ENCODE results near the gene SNCG. TPM values are rescaled to one million over a fixed set of nuclear protein-coding genes. Genes with fewer than 3 reads are reported as not detected.

SNCG gene
- polyA plus RNA-seq, 1 donor from 2014 or later: 6.1 TPM

DNA sequence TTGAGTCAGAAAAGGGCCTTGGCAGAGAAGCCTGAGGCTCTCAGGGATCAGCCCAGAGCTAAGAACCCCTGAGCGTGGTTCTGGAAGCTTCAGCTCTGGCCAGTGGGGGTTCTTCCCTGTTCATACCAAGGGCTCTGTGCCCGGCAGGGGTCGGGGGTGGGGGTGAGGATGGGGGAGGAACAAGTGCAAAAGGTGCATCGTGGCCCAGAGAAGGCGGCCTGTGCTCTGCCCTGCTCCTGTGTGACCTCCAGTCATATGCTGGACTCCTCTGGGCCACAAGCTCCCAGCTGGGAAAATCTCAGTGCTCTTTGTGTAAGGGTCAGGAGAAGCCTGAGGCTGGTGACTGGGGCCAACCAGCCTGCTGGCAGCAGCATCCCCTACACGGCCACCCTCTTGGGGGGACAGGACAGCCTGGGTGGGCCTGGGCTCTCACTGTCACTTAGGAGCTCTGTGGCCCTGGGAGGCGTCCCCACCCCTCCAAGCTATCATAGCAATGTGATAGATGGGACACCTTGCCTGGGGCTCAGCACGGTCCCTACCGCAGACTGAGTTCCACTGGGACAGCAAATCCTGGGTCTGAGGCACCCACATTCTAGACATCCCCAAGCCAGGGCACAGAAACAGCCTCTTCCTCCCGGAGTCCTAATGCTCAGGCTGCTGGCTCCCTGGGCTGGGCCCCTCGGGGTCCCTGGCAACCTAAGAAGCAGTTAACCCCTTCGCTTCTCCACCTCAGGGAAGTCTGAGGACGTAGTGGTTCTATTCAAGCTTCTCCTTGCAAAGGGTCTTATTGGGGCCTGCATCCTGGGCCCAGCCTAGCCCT, 3.5 kb upstream of the SNCG start:
- Histone ChIP-seq H3K4me2 (ENCODE audit: low read length) (no peak overlapping the region), H3K36me3 (ENCODE audit: insufficient read depth, low read length) (no peaks in the 10 kb centered on the region), H3K79me2 (replicated peaks; ENCODE audit: insufficient read depth, low read length) (no peaks in the 10 kb centered on the region), H3K27me3 (ENCODE audit: insufficient read depth, low read depth, low read length) (no peaks in the 10 kb centered on the region), H2AFZ (ENCODE audit: low read depth, low read length) (no peak overlapping the region), H3K9me2 (ENCODE audit: insufficient read depth, low read length) (no peaks in the 10 kb centered on the region), H3K9ac (ENCODE audit: low read length) (peak overlapping the region; percentile 12), H3F3A (ENCODE audit: insufficient read depth, low read length, poor library complexity, severe bottlenecking) (no peaks in the 10 kb centered on the region), H3K9me3 (ENCODE audit: low read length) (no peaks in the 10 kb centered on the region), H3K4me3 (ENCODE audit: low read length) (peak overlapping the region; percentile 15), H4K20me1 (ENCODE audit: insufficient read depth) (no peaks in the 10 kb centered on the region), H3K27ac (ENCODE audit: low read length) (peak overlapping the region; percentile 37)
- TF ChIP-seq, protein P1, sequence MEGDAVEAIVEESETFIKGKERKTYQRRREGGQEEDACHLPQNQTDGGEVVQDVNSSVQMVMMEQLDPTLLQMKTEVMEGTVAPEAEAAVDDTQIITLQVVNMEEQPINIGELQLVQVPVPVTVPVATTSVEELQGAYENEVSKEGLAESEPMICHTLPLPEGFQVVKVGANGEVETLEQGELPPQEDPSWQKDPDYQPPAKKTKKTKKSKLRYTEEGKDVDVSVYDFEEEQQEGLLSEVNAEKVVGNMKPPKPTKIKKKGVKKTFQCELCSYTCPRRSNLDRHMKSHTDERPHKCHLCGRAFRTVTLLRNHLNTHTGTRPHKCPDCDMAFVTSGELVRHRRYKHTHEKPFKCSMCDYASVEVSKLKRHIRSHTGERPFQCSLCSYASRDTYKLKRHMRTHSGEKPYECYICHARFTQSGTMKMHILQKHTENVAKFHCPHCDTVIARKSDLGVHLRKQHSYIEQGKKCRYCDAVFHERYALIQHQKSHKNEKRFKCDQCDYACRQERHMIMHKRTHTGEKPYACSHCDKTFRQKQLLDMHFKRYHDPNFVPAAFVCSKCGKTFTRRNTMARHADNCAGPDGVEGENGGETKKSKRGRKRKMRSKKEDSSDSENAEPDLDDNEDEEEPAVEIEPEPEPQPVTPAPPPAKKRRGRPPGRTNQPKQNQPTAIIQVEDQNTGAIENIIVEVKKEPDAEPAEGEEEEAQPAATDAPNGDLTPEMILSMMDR (IDR thresholded peaks at IDR 0.05; ENCODE audit: poor library complexity, severe bottlenecking): no peak
- TF ChIP-seq MXI1 (conservative IDR thresholded peaks at IDR 0.05; ENCODE audit: poor library complexity, severe bottlenecking): no peak
- TF ChIP-seq RAD21 (conservative IDR thresholded peaks at IDR 0.05): no peak
- no peak for TF ChIP-seq EZH2 (IDR thresholded peaks at IDR 0.05; ENCODE audit: borderline replicate concordance, insufficient read depth, low read length, poor library complexity, severe bottlenecking)
- TF ChIP-seq EP300 (conservative IDR thresholded peaks at IDR 0.05; ENCODE audit: poor library complexity, severe bottlenecking): no peak
- no peak for TF ChIP-seq SMC3 (conservative IDR thresholded peaks at IDR 0.05; ENCODE audit: poor library complexity)
- TF ChIP-seq, protein P2, sequence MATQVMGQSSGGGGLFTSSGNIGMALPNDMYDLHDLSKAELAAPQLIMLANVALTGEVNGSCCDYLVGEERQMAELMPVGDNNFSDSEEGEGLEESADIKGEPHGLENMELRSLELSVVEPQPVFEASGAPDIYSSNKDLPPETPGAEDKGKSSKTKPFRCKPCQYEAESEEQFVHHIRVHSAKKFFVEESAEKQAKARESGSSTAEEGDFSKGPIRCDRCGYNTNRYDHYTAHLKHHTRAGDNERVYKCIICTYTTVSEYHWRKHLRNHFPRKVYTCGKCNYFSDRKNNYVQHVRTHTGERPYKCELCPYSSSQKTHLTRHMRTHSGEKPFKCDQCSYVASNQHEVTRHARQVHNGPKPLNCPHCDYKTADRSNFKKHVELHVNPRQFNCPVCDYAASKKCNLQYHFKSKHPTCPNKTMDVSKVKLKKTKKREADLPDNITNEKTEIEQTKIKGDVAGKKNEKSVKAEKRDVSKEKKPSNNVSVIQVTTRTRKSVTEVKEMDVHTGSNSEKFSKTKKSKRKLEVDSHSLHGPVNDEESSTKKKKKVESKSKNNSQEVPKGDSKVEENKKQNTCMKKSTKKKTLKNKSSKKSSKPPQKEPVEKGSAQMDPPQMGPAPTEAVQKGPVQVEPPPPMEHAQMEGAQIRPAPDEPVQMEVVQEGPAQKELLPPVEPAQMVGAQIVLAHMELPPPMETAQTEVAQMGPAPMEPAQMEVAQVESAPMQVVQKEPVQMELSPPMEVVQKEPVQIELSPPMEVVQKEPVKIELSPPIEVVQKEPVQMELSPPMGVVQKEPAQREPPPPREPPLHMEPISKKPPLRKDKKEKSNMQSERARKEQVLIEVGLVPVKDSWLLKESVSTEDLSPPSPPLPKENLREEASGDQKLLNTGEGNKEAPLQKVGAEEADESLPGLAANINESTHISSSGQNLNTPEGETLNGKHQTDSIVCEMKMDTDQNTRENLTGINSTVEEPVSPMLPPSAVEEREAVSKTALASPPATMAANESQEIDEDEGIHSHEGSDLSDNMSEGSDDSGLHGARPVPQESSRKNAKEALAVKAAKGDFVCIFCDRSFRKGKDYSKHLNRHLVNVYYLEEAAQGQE (IDR thresholded peaks at IDR 0.05; ENCODE audit: borderline replicate concordance): no peak
- no peak for TF ChIP-seq TAF1 (IDR thresholded peaks at IDR 0.05; ENCODE audit: low read depth)
- TF ChIP-seq POLR2AphosphoS5 (IDR thresholded peaks at IDR 0.05): no peak

DNA sequence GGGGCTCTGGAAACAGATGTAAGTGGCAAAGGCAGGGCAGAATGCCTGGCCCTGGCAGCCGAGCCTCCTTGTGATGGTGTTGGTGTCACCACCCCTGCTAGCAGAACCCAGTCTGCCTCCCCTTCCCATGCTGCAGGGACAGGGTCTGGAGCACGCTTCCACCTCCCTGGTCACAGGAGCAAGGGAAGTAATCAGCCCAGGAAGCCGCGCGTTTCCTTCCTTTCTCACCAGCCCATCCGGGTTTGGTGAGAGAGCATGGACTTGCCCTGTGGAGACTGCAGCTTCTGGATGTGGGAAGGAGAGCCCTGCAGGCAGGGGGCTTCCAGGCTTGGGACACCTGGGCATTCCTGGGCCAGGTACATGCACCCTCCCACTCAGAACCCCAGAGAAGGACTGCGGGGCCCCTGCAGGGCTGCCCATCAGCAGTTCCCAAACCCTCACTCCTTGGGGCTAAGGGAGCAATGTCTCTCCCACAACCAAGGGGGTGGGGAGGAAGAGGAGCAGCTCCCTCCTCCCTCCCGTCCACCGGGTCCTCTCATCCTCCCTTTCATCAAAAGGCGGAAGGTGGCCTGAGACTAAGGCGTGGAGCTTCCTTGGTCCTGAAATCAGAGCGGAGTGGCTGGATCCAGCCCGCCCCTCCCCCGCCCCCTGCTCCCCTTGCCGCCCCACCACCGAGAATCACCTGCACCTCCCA, 2.8 kb upstream of the SNCG start:
- no peaks in the 10 kb centered on the region for H3K9me2 ChIP-seq (ENCODE audit: insufficient read depth, low read length)

More for the DNA sequence above, 2.8 kb upstream of the SNCG start:
- Histone ChIP-seq H3K27me3 (ENCODE audit: insufficient read depth, low read depth, low read length) (no peaks in the 10 kb centered on the region), H3K36me3 (ENCODE audit: insufficient read depth, low read length) (no peaks in the 10 kb centered on the region), H3K9me3 (ENCODE audit: low read length) (no peaks in the 10 kb centered on the region), H2AFZ (ENCODE audit: low read depth, low read length) (no peak overlapping the region), H4K20me1 (ENCODE audit: insufficient read depth) (no peaks in the 10 kb centered on the region), H3F3A (ENCODE audit: insufficient read depth, low read length, poor library complexity, severe bottlenecking) (no peaks in the 10 kb centered on the region), H3K27ac (ENCODE audit: low read length) (no peak overlapping the region), H3K9ac (ENCODE audit: low read length) (no peak overlapping the region), H3K79me2 (replicated peaks; ENCODE audit: insufficient read depth, low read length) (no peaks in the 10 kb centered on the region), H3K4me3 (ENCODE audit: low read length) (no peak overlapping the region), H3K4me2 (ENCODE audit: low read length) (no peak overlapping the region)
- TF ChIP-seq, protein P1 (IDR thresholded peaks at IDR 0.05; ENCODE audit: poor library complexity, severe bottlenecking): no peak
- TF ChIP-seq MXI1 (conservative IDR thresholded peaks at IDR 0.05; ENCODE audit: poor library complexity, severe bottlenecking) (no peak), SMC3 (conservative IDR thresholded peaks at IDR 0.05; ENCODE audit: poor library complexity) (no peak), EZH2 (IDR thresholded peaks at IDR 0.05; ENCODE audit: borderline replicate concordance, insufficient read depth, low read length, poor library complexity, severe bottlenecking) (no peak), RAD21 (conservative IDR thresholded peaks at IDR 0.05) (no peak), EP300 (conservative IDR thresholded peaks at IDR 0.05; ENCODE audit: poor library complexity, severe bottlenecking) (no peak), POLR2AphosphoS5 (IDR thresholded peaks at IDR 0.05) (no peak), TAF1 (IDR thresholded peaks at IDR 0.05; ENCODE audit: low read depth) (no peak)
- TF ChIP-seq, protein P2 (IDR thresholded peaks at IDR 0.05; ENCODE audit: borderline replicate concordance): no peak
